Gastroesophageal sphincter (tissue), 3 donors: Measurements from ENCODE around the gene GPLD1.
"Not testable (repeated sequence)": the region's sequence is repeated elsewhere in the genome, so short reads cannot be mapped to it uniquely, and the experiment has no call there.

ENCODE experiments used
- CTCF ChIP-seq, 4 experiments: fragments of 200-600 bp in 2 of 4; fragments of 450-650 bp in 2 of 4; sonication (generic) in 1 of 4; IDR thresholded peaks; one replicate each; pipeline ENCODE4 v1.5.1; 2017 to 2019; ENCODE audit warnings: antibody characterized with exemption in 4 of 4, mild to moderate bottlenecking in 2 of 4, moderate library complexity in 2 of 4
- POLR2AphosphoS5 ChIP-seq: sonication (generic); formaldehyde crosslinking; IDR thresholded peaks from one replicate; pipeline ENCODE4 v1.6.1; 2017; ENCODE audit warnings: antibody characterized with exemption

- not testable (repeated sequence) for TF ChIP-seq POLR2AphosphoS5; CTCF (IDR thresholded peaks at IDR 0.05)
Measured at GRCh38 chr6:24414531-24414930, 74.8 kb downstream of the GPLD1 start.
